GM10266 (cell line): Measurements from ENCODE around the gene NADSYN1.

Source experiments
- DNase-seq: peaks from one replicate; pipeline ENCODE4 v3.0.0; 2012; ENCODE audit errors: extremely low spot score
- CTCF ChIP-seq: IDR thresholded peaks from 2 replicates; pipeline ENCODE4 v1.5.1; 2012; ENCODE audit warnings: mild to moderate bottlenecking, low read depth; ENCODE audit not compliant: control insufficient read depth, insufficient read depth; ENCODE audit errors: missing control alignments

NADSYN1 gene

GRCh38 chr11:71433648-71434450, 19.2 kb upstream of the NADSYN1 start:
- TF ChIP-seq CTCF, result no peak
- no peak for DNase-seq

DNA sequence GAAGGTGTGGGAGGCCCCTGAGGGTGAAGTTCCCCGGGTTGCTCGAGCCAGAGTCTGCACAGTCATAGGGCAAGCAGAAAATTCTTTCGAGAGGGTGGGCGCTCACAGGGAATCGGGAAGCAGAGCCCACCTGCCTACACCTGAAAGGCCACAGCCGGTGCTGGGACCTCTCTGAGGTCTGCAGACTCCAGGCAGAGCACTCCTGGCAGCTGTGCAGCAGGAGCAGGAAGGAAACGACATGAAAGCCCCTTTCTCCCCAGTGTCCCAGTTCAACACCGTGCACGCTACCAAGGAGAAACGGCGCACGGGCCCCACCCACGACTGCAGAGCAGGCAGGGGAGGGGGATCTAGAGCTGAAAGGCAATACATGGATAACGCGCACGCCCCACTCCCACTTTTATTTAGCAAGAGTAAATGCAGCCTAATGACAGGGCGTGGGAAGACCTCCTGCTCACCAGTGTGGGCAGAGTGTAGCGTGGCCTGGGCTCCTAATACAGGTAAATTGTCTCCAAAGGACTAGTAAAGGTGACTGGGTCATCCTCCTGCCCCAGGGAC, 18.4 kb upstream of the NADSYN1 start:
- TF ChIP-seq CTCF, result no peak
- DNase-seq, result no peak

- no peak for TF ChIP-seq CTCF
- DNase-seq, result no peak
These were observed 17.6 kb upstream of the NADSYN1 start for GRCh38 chr11:71435278-71435951.

- DNase-seq, result no peak
- TF ChIP-seq CTCF, result no peak
These were observed 16.1 kb upstream of the NADSYN1 start for GRCh38 chr11:71436861-71437260.

- no peak for TF ChIP-seq CTCF
- DNase-seq, result no peak
These were observed 15.6 kb upstream of the NADSYN1 start for GRCh38 chr11:71437399-71437798.

DNA sequence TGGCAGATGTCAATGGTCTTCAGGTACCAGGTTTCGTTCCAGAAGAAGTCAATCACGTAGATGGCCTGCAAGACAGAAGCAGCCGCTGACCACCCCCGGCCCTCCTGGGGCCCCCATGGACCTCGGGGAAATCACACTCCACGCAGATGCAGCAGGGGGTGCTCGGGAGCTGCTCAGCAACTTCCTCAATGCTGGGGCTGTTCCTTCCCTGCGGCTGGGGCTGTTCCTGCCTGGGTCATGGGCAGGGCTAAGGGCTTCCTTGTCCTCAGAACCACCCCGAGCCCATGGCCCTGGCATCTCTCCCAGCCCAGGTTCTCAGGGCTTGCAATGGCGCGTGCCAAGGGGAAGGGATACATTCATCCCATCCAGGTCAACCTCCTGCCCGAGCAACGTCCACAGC, 15.1 kb upstream of the NADSYN1 start:
- no peak for TF ChIP-seq CTCF
- DNase-seq, result no peak

DNA sequence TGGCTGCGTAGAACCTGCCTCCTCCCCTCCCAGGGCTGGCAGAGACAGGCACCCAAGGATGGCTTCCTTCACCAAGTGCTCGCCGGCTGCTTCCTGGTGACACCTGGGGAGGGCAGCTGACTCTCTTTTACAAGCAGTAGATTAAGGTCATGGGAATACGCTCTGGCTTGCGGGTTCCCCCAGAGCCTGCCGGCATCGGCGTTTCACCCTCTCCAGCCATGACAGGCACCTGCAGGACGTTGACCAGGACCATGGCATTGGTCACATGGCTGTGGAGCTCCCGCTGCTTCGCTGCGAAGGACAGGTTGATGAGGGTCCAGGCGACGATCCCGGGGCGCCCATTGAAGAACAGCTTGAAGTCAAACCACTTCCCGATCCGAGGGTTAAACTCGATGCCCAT, 14.4 kb upstream of the NADSYN1 start:
- no peak for DNase-seq
- no peak for TF ChIP-seq CTCF
